DOHH2 (cell line): ENCODE data around the gene KATNIP.

ENCODE experiments used
- H3F3A ChIP-seq: fragments of 200-600 bp; sonication (generic), shearing (Covaris generic); 2 replicates; pipeline ENCODE4 v1.6.0; 2016; ENCODE audit warnings: antibody characterized with exemption, mild to moderate bottlenecking; ENCODE audit not compliant: control insufficient read depth, insufficient read depth
- H3K27ac ChIP-seq: fragments of 200-600 bp; sonication (generic); 2 replicates; pipeline ENCODE4 v1.5.1; 2014; ENCODE audit warnings: low read depth, mild to moderate bottlenecking, low read length, moderate library complexity
- H3K27me3 ChIP-seq: fragments of 200-600 bp; sonication (generic); 2 replicates; pipeline ENCODE4 v1.6.1; 2014; ENCODE audit warnings: mild to moderate bottlenecking, low read length, mixed read lengths; ENCODE audit not compliant: control insufficient read depth
- H3K36me3 ChIP-seq: fragments of 200-600 bp; sonication (generic); 2 replicates; pipeline ENCODE4 v1.6.1; 2014; ENCODE audit warnings: mild to moderate bottlenecking, low read length, moderate library complexity, mixed read lengths; ENCODE audit not compliant: control insufficient read depth
- H3K4me1 ChIP-seq: fragments of 200-600 bp; sonication (generic); 2 replicates; pipeline ENCODE4 v1.6.1; 2014; ENCODE audit warnings: mild to moderate bottlenecking, low read length, mixed read lengths; ENCODE audit not compliant: control insufficient read depth
- H3K4me2 ChIP-seq: fragments of 200-600 bp; sonication (generic); 2 replicates; pipeline ENCODE4 v1.6.0; 2014; ENCODE audit warnings: mild to moderate bottlenecking, low read length, moderate library complexity
- H3K4me3 ChIP-seq: fragments of 200-600 bp; sonication (generic); 2 replicates; pipeline ENCODE4 v1.5.1; 2014; ENCODE audit warnings: mild to moderate bottlenecking, low read length, mixed read lengths
- H3K79me2 ChIP-seq: fragments of 200-600 bp; sonication (generic); 2 replicates; pipeline ENCODE4 v1.6.1; 2014; ENCODE audit warnings: mild to moderate bottlenecking, low read length, mixed read lengths; ENCODE audit not compliant: control insufficient read depth
- H3K9me2 ChIP-seq: fragments of 200-600 bp; sonication (generic); replicated peaks from 2 replicates; pipeline ENCODE4 v1.6.1; 2014; ENCODE audit warnings: mild to moderate bottlenecking, low read length, mixed read lengths; ENCODE audit not compliant: control insufficient read depth
- H3K9me3 ChIP-seq: fragments of 200-600 bp; sonication (generic); 2 replicates; pipeline ENCODE4 v1.6.1; 2014; ENCODE audit warnings: antibody characterized with exemption, low read length, mixed read lengths; ENCODE audit not compliant: control insufficient read depth, insufficient read depth
- H4K20me1 ChIP-seq: fragments of 200-600 bp; sonication (generic); 2 replicates; pipeline ENCODE4 v1.6.0; 2014; ENCODE audit warnings: low read depth, mild to moderate bottlenecking, antibody characterized with exemption, low read length, moderate library complexity; ENCODE audit not compliant: control insufficient read depth, insufficient read depth
- CTCF ChIP-seq: fragments of 200-600 bp; sonication (generic); IDR thresholded peaks from one replicate; pipeline ENCODE4 v1.5.1; 2014; ENCODE audit warnings: antibody characterized with exemption, mild to moderate bottlenecking, low read depth, low read length; ENCODE audit not compliant: poor library complexity, severe bottlenecking
- EZH2phosphoT487 ChIP-seq: fragments of 200-600 bp; sonication (generic); IDR thresholded peaks from 2 replicates; pipeline ENCODE4 v1.6.1; 2017; ENCODE audit warnings: borderline replicate concordance, mild to moderate bottlenecking, antibody characterized with exemption, low read length, moderate library complexity, mixed read lengths

The KATNIP gene

GRCh38 chr16:27517664-27518063 is 32.3 kb upstream of the KATNIP start:
- H3K9me3 ChIP-seq = no peaks in the 10 kb centered on the region

GRCh38 chr16:27518226-27518625 is 31.7 kb upstream of the KATNIP start:
- no peaks in the 10 kb centered on the region for H3K27me3 ChIP-seq
- H3K36me3 ChIP-seq = peaks cover 5% of the 10 kb centered on the region; the same call in 1 of the 2 replicates
- H3K79me2 ChIP-seq = no peaks in the 10 kb centered on the region
- no peaks in the 10 kb centered on the region for H4K20me1 ChIP-seq
- no peaks in the 10 kb centered on the region for H3K4me1 ChIP-seq
- H3K9me2 ChIP-seq = no peaks in the 10 kb centered on the region
- TF ChIP-seq EZH2phosphoT487 (no peak), CTCF (no peak)
- H3K4me3 ChIP-seq = no peak overlapping the region
- no peak overlapping the region for H3K4me2 ChIP-seq
- H3F3A ChIP-seq = no peaks in the 10 kb centered on the region
- H3K9me3 ChIP-seq = no peaks in the 10 kb centered on the region
- no peak overlapping the region for H3K27ac ChIP-seq

More at GRCh38 chr16:27517664-27518063, 32.3 kb upstream of the KATNIP start:
- H3K27ac ChIP-seq = no peak overlapping the region
- H3K27me3 ChIP-seq = no peaks in the 10 kb centered on the region
- no peaks in the 10 kb centered on the region for H4K20me1 ChIP-seq
- H3K79me2 ChIP-seq = no peaks in the 10 kb centered on the region
- H3K4me2 ChIP-seq = no peak overlapping the region
- H3F3A ChIP-seq = no peaks in the 10 kb centered on the region
- H3K4me1 ChIP-seq = no peaks in the 10 kb centered on the region
- H3K9me2 ChIP-seq = no peaks in the 10 kb centered on the region
- H3K36me3 ChIP-seq = 0 out of 2 replicates have a peak, but pooled peaks cover 3% of the 10 kb centered on the region
- TF ChIP-seq CTCF (no peak), EZH2phosphoT487 (no peak)
- no peak overlapping the region for H3K4me3 ChIP-seq

- Histone ChIP-seq H3F3A (no peaks in the 10 kb centered on the region), H3K27ac (no peak overlapping the region), H3K4me1 (no peaks in the 10 kb centered on the region), H3K9me3 (no peaks in the 10 kb centered on the region), H3K9me2 (no peaks in the 10 kb centered on the region), H3K36me3 (peaks cover 13% of the 10 kb centered on the region; the same call in 1 of the 2 replicates), H3K79me2 (no peaks in the 10 kb centered on the region), H3K27me3 (no peaks in the 10 kb centered on the region), H4K20me1 (no peaks in the 10 kb centered on the region), H3K4me2 (no peak overlapping the region), H3K4me3 (no peak overlapping the region)
- no peak for TF ChIP-seq CTCF
- TF ChIP-seq EZH2phosphoT487 = no peak
Observed at GRCh38 chr16:27520982-27521673, 28.8 kb upstream of the KATNIP start.
